Prostate gland (tissue), 2 donors: ENCODE results near the gene JAKMIP1. TPM values are rescaled to one million over a fixed set of nuclear protein-coding genes. Genes with fewer than 3 reads are reported as not detected.

Source experiments
- DNase-seq: peaks from one replicate; pipeline ENCODE4 v3.0.0-alpha.2; 2019; ENCODE audit warnings: low spot score
- H3K27ac ChIP-seq, 2 donors: fragments of 200-600 bp; sonication (generic); 2 replicates each; pipeline ENCODE4 v1.5.1; 2017 to 2019
- H3K27me3 ChIP-seq: fragments of 200-600 bp; sonication (generic); replicated peaks from 2 replicates; pipeline ENCODE4 v1.5.1; 2019; ENCODE audit not compliant: insufficient read depth
- H3K36me3 ChIP-seq, 2 donors: fragments of 200-600 bp; sonication (generic); 1 replicate in 1 of 2; 2 replicates in 1 of 2; pipeline versions ENCODE4 v1.5.1 to v1.8.1; 2017 to 2019
- H3K4me1 ChIP-seq: fragments of 200-600 bp; sonication (generic); replicated peaks from 2 replicates; pipeline ENCODE4 v1.5.1; 2019
- H3K4me3 ChIP-seq, 2 donors: fragments of 200-600 bp; sonication (generic); 2 replicates each; pipeline ENCODE4 v1.5.1; 2017 to 2019
- H3K9me3 ChIP-seq: fragments of 200-600 bp; sonication (generic); 2 replicates; pipeline ENCODE4 v1.5.1; 2017
- POLR2A ChIP-seq: fragments of 450-650 bp; IDR thresholded peaks from one replicate; pipeline ENCODE4 v1.6.1; 2016; ENCODE audit warnings: antibody characterized with exemption, mild to moderate bottlenecking
- POLR2AphosphoS5 ChIP-seq: sonication (generic); formaldehyde crosslinking; IDR thresholded peaks from one replicate; pipeline ENCODE4 v1.6.1; 2017; ENCODE audit warnings: antibody characterized with exemption
- WGBS: methylation state at CpG from one replicate; pipeline ENCODE4 v1.1.5; 2018; 5-methylcytosine and 5-hydroxymethylcytosine counted together
- intact Hi-C: fragments of 100-400 bp; cut with DNase I; formaldehyde crosslinking; loops from one replicate; pipeline ENCODE4 v1.14.2; 2022
- total RNA-seq, 2 donors: library from RNA; depleted of rRNA; stranded (reverse); fragments of >200 nt; gene quantifications; one replicate each; pipeline ENCODE4 v1.1.0, GENCODE V29; 2016
- TF ChIP-seq, protein P1 (sequence below), 4 experiments: fragments of 200-600 bp in 2 of 4; fragments of 450-650 bp in 2 of 4; sonication (generic) in 2 of 4; IDR thresholded peaks; 1 replicate in 3 of 4; 2 replicates in 1 of 4; pipeline ENCODE4 v1.5.1; 2016 to 2019; ENCODE audit warnings: antibody characterized with exemption in 4 of 4, mild to moderate bottlenecking in 2 of 4, moderate library complexity in 2 of 4

The JAKMIP1 gene
- 10 to 100 TPM; 22.4 to 29.1 TPM for total RNA-seq

DNA sequence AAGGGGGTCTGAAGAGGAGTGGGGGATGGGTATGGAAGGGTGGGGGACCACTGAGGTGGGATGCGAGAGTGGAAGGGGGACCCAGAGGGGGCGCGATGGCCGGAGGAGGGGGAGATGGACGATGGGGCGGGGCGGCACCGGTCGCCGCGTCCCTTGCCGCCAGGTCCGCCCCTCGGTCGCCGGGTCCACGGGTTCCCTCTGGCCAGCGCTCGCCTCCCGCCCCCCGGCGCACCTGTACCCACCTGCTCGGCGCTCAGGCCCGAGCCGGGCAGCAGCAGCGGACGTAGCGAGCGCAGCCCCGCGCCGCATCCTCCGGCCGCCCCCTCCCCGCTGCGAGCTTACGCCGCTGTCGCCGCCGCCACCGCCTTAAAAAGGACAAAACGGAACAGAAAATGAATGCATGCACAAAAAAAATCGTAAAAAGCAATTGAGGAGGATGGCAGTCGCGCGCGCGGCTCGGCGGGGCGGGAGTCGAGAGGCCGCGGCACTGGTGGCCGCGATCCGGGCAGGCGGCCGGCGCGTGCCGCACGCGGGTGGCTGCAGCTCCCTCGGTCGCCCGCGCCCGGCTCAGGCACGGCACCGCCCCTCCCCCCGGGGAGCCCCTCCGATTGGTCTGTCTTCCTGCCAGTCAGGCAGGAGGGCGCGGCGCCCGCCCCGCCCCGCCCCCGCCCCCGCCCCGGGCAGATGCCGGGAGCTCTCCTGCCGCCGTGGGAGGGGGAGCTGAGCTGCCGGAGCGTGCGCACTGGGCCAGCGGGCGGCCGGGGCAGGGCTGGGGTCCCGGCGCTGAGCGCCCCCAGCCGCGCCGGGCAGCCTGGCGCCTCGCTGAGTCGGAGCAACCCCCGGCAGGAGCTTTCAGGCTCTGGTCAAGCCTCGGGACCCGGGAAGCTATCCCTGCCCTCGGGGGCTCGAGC is at the start of gene JAKMIP1:
Gene JAKMIP1 (minus strand): TSS at position 539 of the 911 bp plus-strand sequence. CDS start 87,699 bp downstream, outside the sequence.
- Histone ChIP-seq H3K4me3 (peak within 1 kb of the TSS; percentile 42 to 59), H3K36me3 (no peaks in the 10 kb centered on the region), H3K4me1 (no peaks in the 10 kb centered on the region), H3K27me3 (peaks cover 4% of the 10 kb centered on the region), H3K9me3 (no peaks in the 10 kb centered on the region), H3K27ac (peak within 1 kb of the TSS; percentile 72 to 75)
- under 1% methylated on average over 74 of the region's 107 CpGs for WGBS
- TF ChIP-seq POLR2AphosphoS5 (no peak), POLR2A (no peak)
- TF ChIP-seq, protein P1, sequence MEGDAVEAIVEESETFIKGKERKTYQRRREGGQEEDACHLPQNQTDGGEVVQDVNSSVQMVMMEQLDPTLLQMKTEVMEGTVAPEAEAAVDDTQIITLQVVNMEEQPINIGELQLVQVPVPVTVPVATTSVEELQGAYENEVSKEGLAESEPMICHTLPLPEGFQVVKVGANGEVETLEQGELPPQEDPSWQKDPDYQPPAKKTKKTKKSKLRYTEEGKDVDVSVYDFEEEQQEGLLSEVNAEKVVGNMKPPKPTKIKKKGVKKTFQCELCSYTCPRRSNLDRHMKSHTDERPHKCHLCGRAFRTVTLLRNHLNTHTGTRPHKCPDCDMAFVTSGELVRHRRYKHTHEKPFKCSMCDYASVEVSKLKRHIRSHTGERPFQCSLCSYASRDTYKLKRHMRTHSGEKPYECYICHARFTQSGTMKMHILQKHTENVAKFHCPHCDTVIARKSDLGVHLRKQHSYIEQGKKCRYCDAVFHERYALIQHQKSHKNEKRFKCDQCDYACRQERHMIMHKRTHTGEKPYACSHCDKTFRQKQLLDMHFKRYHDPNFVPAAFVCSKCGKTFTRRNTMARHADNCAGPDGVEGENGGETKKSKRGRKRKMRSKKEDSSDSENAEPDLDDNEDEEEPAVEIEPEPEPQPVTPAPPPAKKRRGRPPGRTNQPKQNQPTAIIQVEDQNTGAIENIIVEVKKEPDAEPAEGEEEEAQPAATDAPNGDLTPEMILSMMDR (IDR thresholded peaks at IDR 0.05), result no peak
- intact Hi-C loops, result no loop called here
- peak; percentile 74 for DNase-seq

DNA sequence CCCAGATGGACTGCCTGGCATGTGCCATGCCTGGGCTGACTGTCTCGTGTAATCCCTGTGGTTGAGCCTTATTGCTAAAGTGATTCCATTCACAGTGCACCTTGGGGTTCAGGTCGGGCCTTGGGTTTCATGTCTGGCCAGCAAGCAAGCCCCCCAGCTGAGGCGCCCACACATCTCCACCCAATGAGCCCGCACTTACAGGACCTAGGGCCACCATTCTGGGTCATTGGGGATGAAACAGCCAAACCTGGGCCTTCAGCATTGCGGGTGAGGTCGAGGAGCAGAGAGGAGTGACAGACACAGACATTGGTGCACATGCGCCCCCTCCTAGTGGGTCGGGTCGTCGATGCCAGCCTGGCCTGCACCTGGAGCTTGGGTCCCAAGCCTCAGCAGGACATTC is 48.0 kb upstream of the JAKMIP1 start:
- H3K36me3 ChIP-seq, result no peaks in the 10 kb centered on the region
- H3K4me1 ChIP-seq, result no peaks in the 10 kb centered on the region
- H3K27ac ChIP-seq, result no peak overlapping the region
- intact Hi-C loops, result loop anchor here (2.0 kb wide), 1 partner anchor 78 kb away; no protein-coding TSS in a partner anchor
- DNase-seq, result no peak
- TF ChIP-seq POLR2AphosphoS5 (no peak), POLR2A (no peak)
- TF ChIP-seq, protein P1 (IDR thresholded peaks at IDR 0.05), result no peak
- no peak overlapping the region for H3K4me3 ChIP-seq
- 80% methylated on average over 10 of the region's 10 CpGs for WGBS
- no peaks in the 10 kb centered on the region for H3K27me3 ChIP-seq
- no peaks in the 10 kb centered on the region for H3K9me3 ChIP-seq

DNA sequence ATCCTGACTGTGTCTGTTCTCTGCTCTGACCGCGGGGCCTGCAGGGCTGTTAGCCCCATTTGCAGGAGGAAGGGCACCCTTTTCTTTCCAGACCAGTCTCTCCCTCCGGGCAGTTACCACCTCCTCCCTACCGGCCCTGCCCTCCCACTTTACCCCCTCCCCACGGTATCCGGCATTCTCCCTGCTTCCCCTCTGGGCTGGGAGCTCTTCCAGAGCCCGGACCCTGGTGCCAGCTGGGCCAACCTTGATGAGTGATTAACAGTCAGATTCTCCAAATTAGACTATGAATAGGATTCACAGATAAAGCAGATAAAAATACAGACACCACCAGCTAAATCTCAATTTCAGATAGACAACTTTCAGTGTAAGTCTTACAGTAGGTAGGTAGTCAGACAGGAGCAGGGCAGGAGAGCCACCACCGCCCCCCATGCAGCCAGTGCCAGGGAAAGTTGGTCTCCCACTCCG is 45.9 kb upstream of the JAKMIP1 start:
- H3K4me1 ChIP-seq, result no peaks in the 10 kb centered on the region
- H3K9me3 ChIP-seq, result no peaks in the 10 kb centered on the region
- no peak for DNase-seq
- H3K27me3 ChIP-seq, result no peaks in the 10 kb centered on the region
- TF ChIP-seq POLR2AphosphoS5 (no peak), POLR2A (no peak)
- TF ChIP-seq, protein P1 (IDR thresholded peaks at IDR 0.05), result no peak
- intact Hi-C loops, result no loop called here
- WGBS, result 56% methylated on average over 9 of the region's 9 CpGs
- H3K36me3 ChIP-seq, result no peaks in the 10 kb centered on the region
- H3K4me3 ChIP-seq, result no peak overlapping the region
- no peak overlapping the region for H3K27ac ChIP-seq

DNA sequence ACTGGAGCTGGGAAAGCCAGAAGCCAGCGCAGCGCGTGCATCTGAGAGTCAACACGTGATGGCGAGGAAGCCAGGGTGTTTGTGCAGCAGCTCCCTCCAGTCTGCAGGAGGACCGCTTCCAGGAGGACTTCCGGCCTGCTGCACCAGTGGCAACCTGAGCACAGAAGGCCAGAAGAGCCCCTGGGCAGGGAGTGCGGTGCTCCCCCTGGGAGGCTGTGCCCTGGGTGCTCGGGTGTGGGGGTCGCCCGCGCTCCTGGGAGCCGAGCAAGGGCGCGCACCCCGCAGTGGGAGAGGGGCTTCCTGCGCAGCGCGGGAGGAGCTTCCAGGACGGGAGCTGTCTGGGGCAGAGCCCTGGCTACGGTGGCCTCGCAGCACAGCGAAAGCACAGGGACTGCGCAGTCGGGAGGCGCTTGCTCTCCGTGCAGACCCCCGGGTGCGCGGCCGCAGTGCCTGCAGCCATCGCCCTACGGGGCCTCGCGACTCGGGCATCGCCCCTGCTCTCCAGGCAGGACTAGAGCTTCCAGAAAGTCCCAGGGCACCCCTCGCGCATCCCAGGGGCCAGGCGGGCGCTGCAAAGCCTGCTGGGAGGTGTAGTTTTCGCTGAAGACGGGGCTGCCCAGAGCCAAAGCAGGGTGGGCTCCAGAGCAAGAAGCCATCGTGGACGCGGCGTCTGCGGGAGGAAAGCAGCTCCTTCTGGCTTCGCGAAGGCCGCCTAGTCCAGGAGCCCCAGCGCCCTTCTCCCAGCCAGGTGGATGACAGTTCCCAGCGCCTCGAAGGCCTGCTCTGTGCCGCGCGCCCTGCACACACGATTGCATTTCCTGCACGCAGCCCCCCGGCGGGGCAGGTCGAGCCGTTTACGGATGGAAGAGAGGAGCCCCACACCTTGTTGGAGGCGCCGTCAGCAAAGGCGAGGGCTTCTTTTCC is 45.2 kb upstream of the JAKMIP1 start:
- Histone ChIP-seq H3K27me3 (no peaks in the 10 kb centered on the region), H3K27ac (no peak overlapping the region), H3K4me3 (peak overlapping the region; percentile 22 to 25), H3K4me1 (no peaks in the 10 kb centered on the region), H3K9me3 (no peaks in the 10 kb centered on the region), H3K36me3 (no peaks in the 10 kb centered on the region)
- TF ChIP-seq, protein P1 (IDR thresholded peaks at IDR 0.05), result no peak
- TF ChIP-seq POLR2A, result no peak
- no peak for TF ChIP-seq POLR2AphosphoS5
- DNase-seq, result no peak
- intact Hi-C loops, result no loop called here
- WGBS, result 14% methylated on average over 36 of the region's 67 CpGs
